Loucy (cell line): ENCODE measurements around the gene LRCH1.

Experiments used
- H2AFZ ChIP-seq: fragments of 200-600 bp; sonication (generic); 2 replicates; pipeline ENCODE4 v1.6.0; 2016; ENCODE audit warnings: antibody characterized with exemption, mild to moderate bottlenecking, low read length, moderate library complexity
- H3F3A ChIP-seq: fragments of 200-600 bp; 2 replicates; pipeline ENCODE4 v1.6.0; 2016; ENCODE audit warnings: antibody characterized with exemption, low read depth, mild to moderate bottlenecking
- H3K27me3 ChIP-seq: fragments of 200-600 bp; sonication (generic); 2 replicates; pipeline ENCODE4 v1.6.1; 2014; ENCODE audit warnings: low read length, mild to moderate bottlenecking; ENCODE audit not compliant: insufficient read depth, poor library complexity, severe bottlenecking
- H3K36me3 ChIP-seq: fragments of 200-600 bp; sonication (generic); 2 replicates; pipeline ENCODE4 v1.6.1; 2016; ENCODE audit warnings: low read length; ENCODE audit not compliant: insufficient read depth
- H3K4me1 ChIP-seq: fragments of 200-600 bp; sonication (generic); 2 replicates; pipeline ENCODE4 v1.5.1; 2014; ENCODE audit warnings: low read length, mild to moderate bottlenecking; ENCODE audit not compliant: insufficient read depth, poor library complexity, severe bottlenecking
- H3K4me2 ChIP-seq: fragments of 200-600 bp; sonication (generic); 2 replicates; pipeline ENCODE4 v1.6.0; 2014; ENCODE audit warnings: antibody characterized with exemption, low read length, low read depth, mild to moderate bottlenecking; ENCODE audit not compliant: poor library complexity, severe bottlenecking
- H3K4me3 ChIP-seq: fragments of 200-600 bp; sonication (generic); 2 replicates; pipeline ENCODE4 v1.5.1; 2014; ENCODE audit warnings: low read length, mild to moderate bottlenecking, mixed read lengths; ENCODE audit not compliant: poor library complexity, severe bottlenecking
- H3K79me2 ChIP-seq: fragments of 200-600 bp; sonication (generic); 2 replicates; pipeline ENCODE4 v1.6.1; 2014; ENCODE audit warnings: low read length; ENCODE audit not compliant: insufficient read depth
- H3K9ac ChIP-seq: fragments of 200-600 bp; sonication (generic); 2 replicates; pipeline ENCODE4 v1.6.0; 2014; ENCODE audit warnings: mild to moderate bottlenecking, low read depth, low read length, moderate library complexity; ENCODE audit not compliant: poor library complexity, severe bottlenecking
- H3K9me2 ChIP-seq: fragments of 200-600 bp; sonication (generic); replicated peaks from 2 replicates; pipeline ENCODE4 v1.6.1; 2016; ENCODE audit warnings: low read depth, low read length, mixed read lengths
- H3K9me3 ChIP-seq: fragments of 200-600 bp; sonication (generic); 2 replicates; pipeline ENCODE4 v1.6.1; 2014; ENCODE audit warnings: mild to moderate bottlenecking, antibody characterized with exemption, low read length, low read depth; ENCODE audit not compliant: insufficient read depth
- H4K20me1 ChIP-seq: fragments of 200-600 bp; sonication (generic); 2 replicates; pipeline ENCODE4 v1.6.0; 2014; ENCODE audit warnings: antibody characterized with exemption, low read length, mild to moderate bottlenecking; ENCODE audit not compliant: insufficient read depth, poor library complexity, severe bottlenecking
- EZH2phosphoT487 ChIP-seq: fragments of 200-600 bp; IDR thresholded peaks from 2 replicates; pipeline ENCODE4 v1.6.1; 2018; ENCODE audit warnings: antibody characterized with exemption, mild to moderate bottlenecking, moderate library complexity, borderline replicate concordance
- TF ChIP-seq, protein P1 (sequence below): fragments of 200-600 bp; sonication (generic); conservative IDR thresholded peaks from 2 replicates; pipeline ENCODE4 v1.5.1; 2014; ENCODE audit warnings: mild to moderate bottlenecking, antibody characterized with exemption, low read length

The LRCH1 gene

DNA sequence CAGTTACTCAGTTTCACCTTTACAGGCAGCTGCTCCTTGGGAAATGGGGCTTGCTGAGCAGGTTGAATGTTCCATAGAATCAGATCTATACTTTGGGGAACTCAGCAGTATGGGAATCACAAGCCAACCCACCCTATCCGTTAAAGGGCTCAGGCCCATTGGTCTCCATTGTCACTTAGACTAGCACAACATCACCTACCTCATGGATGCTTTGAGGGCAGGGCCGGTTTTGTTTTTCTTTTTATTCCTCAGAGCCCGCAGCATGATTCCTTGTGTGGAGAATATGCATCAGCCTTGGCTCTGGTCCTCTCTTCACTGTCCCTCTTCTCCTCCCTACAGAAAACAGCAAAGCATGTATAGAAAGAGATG is 48.0 kb downstream of the LRCH1 start:
- Histone ChIP-seq H4K20me1 (peaks cover 8% of the 10 kb centered on the region), H3K9me2 (no peaks in the 10 kb centered on the region), H3K4me1 (peaks cover 45% of the 10 kb centered on the region), H3K79me2 (peaks cover 98% of the 10 kb centered on the region), H3K4me2 (no peak overlapping the region), H3K27me3 (no peaks in the 10 kb centered on the region), H3K9ac (no peak overlapping the region), H3K4me3 (no peak overlapping the region), H3K36me3 (no peaks in the 10 kb centered on the region), H2AFZ (no peak overlapping the region), H3F3A (no peaks in the 10 kb centered on the region), H3K9me3 (no peaks in the 10 kb centered on the region)
- no peak for TF ChIP-seq EZH2phosphoT487
- TF ChIP-seq, protein P1, sequence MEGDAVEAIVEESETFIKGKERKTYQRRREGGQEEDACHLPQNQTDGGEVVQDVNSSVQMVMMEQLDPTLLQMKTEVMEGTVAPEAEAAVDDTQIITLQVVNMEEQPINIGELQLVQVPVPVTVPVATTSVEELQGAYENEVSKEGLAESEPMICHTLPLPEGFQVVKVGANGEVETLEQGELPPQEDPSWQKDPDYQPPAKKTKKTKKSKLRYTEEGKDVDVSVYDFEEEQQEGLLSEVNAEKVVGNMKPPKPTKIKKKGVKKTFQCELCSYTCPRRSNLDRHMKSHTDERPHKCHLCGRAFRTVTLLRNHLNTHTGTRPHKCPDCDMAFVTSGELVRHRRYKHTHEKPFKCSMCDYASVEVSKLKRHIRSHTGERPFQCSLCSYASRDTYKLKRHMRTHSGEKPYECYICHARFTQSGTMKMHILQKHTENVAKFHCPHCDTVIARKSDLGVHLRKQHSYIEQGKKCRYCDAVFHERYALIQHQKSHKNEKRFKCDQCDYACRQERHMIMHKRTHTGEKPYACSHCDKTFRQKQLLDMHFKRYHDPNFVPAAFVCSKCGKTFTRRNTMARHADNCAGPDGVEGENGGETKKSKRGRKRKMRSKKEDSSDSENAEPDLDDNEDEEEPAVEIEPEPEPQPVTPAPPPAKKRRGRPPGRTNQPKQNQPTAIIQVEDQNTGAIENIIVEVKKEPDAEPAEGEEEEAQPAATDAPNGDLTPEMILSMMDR = no peak

DNA sequence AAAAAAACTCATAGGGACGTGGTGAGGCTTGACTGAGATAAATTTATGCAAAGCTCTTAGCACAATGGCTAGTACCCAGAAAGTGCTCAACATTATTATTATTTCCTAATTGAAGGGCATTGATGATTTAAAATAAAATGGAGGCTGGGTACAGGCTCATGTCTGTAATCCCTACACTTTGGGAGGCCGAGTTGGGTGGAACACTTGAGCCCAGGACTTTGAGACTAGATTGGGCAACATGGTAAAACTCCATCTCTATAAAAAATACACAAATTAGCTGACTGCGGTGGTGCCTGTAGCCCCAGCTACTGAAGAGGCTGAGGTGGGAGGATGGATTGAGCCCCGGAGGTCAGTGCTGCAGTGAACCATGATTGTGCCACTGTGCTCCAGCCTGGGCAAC is 49.6 kb downstream of the LRCH1 start:
- Histone ChIP-seq H4K20me1 (peaks cover 21% of the 10 kb centered on the region), H3K27me3 (no peaks in the 10 kb centered on the region), H3F3A (no peaks in the 10 kb centered on the region), H3K9ac (no peak overlapping the region), H3K4me3 (no peak overlapping the region), H3K79me2 (peaks cover 97% of the 10 kb centered on the region), H3K36me3 (no peaks in the 10 kb centered on the region), H3K4me2 (no peak overlapping the region), H2AFZ (no peak overlapping the region), H3K9me2 (no peaks in the 10 kb centered on the region), H3K4me1 (peaks cover 51% of the 10 kb centered on the region), H3K9me3 (no peaks in the 10 kb centered on the region)
- TF ChIP-seq, protein P1 = no peak
- no peak for TF ChIP-seq EZH2phosphoT487

DNA sequence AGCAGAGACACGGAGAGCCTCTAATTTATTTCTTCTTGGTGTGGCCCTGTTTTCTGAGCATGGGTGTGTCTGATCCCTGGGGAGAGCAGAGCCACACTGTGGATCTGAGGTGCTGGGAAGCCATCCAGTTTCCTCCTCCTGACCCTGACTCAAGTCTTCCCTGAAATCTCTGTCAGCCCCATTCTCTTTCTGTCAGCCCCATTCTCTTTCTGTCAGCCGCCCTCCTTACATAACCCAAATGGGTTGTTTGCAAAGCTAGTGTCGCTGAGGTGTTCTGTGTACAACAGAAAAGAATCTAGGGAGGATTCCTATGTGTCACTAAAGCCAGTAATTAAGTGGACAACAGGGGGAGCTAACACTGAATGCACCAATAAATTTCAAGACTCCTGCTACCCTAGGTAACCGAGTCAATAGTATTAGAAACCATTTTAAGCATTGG is 50.2 kb downstream of the LRCH1 start:
- no peak for TF ChIP-seq EZH2phosphoT487
- TF ChIP-seq, protein P1 = peak; percentile 69
- H3K9ac ChIP-seq = no peak overlapping the region
- H3K79me2 ChIP-seq = peaks cover 97% of the 10 kb centered on the region
- H3K9me3 ChIP-seq = no peaks in the 10 kb centered on the region
- H3K4me2 ChIP-seq = no peak overlapping the region
- H3F3A ChIP-seq = no peaks in the 10 kb centered on the region
- H3K27me3 ChIP-seq = no peaks in the 10 kb centered on the region
- H3K4me3 ChIP-seq = no peak overlapping the region
- peaks cover 51% of the 10 kb centered on the region for H3K4me1 ChIP-seq
- H3K36me3 ChIP-seq = no peaks in the 10 kb centered on the region
- no peaks in the 10 kb centered on the region for H3K9me2 ChIP-seq
- peaks cover 25% of the 10 kb centered on the region for H4K20me1 ChIP-seq
- no peak overlapping the region for H2AFZ ChIP-seq
